NCI-H345 (cell line): Measurements from ENCODE around the gene MRTFA.
"Not testable (repeated sequence)": the region's sequence is repeated elsewhere in the genome, so short reads cannot be mapped to it uniquely, and the experiment has no call there.

ENCODE experiments used
- DNase-seq: peaks from one replicate; lab custom pipeline; 2025; lab: John Stamatoyannopoulos, UW

MRTFA gene

GRCh38 chr22:40595497-40596234 lies 40.9 kb downstream of the MRTFA start:
- DNase-seq: no peak

- DNase-seq: no peak
Observed at GRCh38 chr22:40594924-40595323, 41.6 kb downstream of the MRTFA start.

DNA sequence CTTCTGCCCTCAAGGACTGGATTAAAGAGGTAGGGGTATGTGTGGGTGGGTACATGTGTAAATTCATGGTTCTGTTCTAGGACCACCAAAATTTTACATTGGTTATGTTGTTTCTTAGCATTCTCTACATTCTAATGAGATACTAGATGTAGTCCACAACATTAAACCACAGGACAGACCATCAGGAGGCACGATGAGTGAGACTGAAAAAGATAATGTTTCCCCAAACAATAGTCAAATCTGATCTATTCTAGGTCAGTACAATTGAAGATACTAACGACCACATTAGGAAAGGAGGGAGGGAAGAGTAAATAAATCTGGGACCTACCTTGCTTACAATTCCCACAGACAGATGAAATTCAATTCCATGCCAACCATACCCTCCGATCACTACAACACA lies 42.2 kb downstream of the MRTFA start:
- DNase-seq: no peak

DNA sequence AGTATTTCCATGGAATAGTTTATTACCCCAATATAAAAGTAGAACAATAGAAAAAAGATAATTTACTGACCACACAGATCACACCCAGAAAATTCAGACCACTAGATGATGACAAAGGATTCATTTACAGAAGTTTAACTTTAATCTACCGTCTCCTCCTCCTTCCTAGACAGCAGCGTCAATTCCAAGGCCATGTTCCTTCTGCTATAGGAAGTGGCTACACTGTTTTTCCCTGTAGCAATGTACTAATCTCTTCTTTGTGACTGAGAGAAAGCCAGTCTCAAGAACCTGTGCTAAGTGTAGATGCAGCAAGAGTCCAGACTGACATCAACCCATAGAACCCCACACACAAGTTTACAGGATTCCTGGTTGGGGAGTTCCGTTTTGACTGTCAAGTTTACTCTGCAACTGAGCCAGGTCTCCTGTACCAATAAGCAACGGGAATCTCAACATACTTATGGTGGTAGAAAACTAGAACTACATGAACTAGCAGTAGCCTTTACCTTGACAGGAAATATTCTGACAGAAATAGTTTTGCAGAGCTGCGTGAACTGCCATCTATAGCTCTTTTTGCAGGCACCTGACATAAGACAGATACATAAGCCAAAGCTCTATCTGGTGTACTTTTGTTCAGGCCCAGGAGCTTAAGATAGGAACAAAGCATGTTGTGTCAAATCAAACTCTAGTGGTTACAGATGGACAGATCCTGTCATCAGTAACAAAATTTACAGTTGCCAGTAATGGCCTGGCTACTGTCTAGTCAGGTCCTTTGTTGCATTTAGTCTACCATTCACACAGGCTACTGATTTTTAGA lies 42.9 kb downstream of the MRTFA start:
- DNase-seq: no peak

GRCh38 chr22:40592352-40593113 lies 44.0 kb downstream of the MRTFA start:
- DNase-seq: no peak

DNA sequence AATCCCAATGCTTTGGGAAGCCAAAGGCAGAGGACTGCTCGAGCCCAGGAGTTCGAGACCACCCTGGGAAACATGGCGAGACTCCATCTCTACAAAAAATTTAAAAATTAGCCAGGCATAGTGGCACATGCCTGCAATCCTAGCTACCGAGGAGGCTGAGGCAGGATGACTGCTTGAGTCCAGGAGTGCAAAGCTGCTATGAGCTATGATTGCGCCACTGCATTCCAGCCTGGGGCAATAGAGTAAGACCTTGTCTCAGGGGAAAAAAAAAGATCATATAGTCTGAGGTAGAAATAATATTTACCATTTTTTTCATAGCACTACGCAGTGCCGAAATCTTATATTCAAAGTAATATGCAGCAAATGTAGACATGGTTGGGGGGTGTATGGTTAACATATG lies 47.8 kb downstream of the MRTFA start:
- no peak for DNase-seq

DNA sequence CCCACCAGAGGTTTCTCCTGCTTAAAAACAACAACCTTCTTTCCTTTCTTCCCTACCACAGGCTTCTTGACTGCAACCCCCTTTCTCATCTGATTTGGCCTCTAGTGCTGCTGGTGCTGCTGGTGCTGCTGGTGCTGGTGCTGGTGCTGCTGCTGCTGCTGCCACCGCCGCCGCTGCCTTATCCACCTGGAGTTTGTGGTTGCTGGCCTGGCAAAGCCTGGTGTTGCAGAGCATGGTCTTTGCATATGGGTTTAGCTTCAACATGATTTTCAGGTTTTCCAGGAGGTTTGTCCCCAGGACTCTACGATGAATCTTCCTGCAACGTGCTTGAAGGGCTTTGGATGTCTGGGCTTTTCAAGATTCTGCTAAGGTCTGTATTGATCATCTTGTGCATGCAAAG lies 49.7 kb downstream of the MRTFA start:
- no peak for DNase-seq

DNA sequence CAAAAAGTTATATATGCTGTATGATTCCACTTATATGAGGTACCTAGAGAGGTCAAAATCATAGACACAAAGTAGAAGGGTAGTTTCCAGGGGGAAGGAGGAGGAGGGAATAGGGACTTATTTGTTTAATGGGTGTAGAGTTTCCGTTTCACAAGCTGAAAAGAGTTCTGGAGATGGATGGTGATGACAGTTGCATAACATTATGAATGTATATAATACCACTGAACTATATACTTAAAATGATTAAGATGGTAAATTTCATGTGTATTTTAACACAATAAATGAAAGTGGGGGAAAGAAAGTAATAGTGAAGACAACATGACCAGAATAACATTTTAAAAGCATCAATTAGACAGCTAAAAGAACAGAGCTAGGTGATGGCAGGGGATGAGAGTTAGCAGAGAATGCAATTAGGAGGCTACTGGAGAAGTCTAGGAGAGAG lies 51.2 kb downstream of the MRTFA start:
- DNase-seq: no peak

DNA sequence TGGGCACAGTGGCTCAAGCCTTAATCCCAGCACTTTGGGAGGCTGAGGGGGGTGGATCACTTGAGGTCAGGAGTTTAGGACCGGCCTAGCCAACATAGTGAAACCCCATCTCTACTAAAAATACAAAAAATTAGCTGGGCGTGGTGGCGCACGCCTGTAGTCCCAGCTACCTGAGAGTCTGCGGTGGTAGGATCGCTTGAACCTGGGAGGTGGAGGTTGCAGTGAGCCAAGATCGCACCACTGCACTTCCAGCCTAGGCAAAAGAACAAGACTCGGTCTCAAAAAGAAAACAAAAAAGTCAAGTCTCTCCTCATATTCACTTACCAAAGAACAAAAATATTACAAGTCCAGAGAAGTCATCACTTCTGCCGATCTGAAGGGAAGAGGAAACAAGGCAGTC lies 51.8 kb downstream of the MRTFA start:
- DNase-seq: not testable (repeated sequence)

GRCh38 chr22:40583053-40583741 lies 53.3 kb downstream of the MRTFA start:
- DNase-seq: no peak

GRCh38 chr22:40582063-40582462 lies 54.5 kb downstream of the MRTFA start:
- DNase-seq: no peak

- DNase-seq: no peak
Observed at GRCh38 chr22:40580631-40581030, 55.9 kb downstream of the MRTFA start.

DNA sequence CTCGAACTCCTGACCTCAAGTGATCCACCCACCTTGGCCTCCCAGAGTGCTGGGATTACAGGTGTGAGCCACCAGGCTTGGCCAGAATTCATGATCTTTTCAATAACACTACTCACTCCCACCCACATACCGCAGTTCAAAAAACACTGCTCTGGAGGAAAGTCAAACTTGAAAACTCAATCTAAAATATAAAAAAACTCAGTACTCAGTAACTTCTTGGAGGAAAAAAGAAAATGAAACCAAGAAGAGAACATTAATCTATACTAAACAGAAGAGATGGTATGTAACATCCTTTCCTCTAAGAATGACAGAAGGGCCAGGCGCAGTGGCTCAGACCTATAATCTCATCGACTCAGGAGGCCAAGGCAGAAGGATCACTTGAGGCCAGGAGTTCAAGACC lies 58.3 kb downstream of the MRTFA start:
- no peak for DNase-seq

- no peak for DNase-seq
Observed at GRCh38 chr22:40572976-40573375, 63.5 kb downstream of the MRTFA start.

DNA sequence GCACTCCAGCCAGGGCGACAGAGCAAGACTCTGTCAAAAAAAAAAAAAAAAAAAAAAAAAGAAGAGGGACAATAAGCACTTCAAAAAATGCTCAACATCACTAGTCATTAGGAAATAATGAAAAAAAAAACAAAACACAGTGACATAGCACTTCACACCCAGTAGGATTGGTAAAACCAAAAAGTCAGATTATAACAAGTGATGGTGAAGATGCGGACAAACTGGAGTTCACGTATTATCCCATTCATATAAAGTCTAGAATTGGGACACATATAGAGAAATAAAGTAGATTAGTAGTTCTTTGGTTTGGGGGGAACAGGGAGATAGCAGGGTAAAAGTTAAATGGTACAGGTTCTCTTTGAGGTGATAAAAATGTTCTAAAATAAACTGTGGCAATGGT lies 64.6 kb downstream of the MRTFA start:
- DNase-seq: no peak

DNA sequence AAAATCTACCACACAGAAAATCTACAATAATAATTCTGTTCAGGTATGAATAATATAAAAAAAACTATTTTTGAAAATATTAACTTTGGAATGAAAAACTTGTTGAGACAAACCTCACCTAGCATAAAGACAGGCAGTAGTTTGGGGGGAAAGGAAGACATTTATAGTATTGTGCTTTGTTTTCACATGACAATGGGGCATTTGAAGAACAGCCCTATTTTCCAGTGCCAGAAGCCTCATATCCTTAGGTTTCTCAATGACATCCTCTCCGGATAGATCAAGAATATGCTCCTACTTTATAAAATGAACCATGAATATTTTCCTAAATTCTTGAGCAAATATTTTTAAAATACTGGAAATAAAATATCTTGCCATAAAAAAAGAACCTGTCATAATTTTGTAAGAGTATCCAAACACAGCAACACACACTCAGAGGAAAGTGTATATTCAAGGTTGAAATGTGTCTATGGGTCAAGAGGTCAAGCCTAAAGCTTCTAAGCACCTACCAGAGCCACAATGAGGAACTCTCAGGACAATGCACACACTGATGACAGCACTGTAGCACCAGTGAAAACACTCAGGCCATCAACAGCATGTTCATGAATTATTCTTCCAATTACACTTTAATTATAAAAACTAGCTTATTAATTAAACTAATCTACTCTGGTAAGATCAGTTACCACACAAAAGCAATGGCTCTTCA lies 68.7 kb downstream of the MRTFA start:
- DNase-seq: no peak

GRCh38 chr22:40567106-40567505 lies 69.4 kb downstream of the MRTFA start:
- no peak for DNase-seq

- DNase-seq: no peak
Observed at GRCh38 chr22:40560994-40561515, 75.5 kb downstream of the MRTFA start.

DNA sequence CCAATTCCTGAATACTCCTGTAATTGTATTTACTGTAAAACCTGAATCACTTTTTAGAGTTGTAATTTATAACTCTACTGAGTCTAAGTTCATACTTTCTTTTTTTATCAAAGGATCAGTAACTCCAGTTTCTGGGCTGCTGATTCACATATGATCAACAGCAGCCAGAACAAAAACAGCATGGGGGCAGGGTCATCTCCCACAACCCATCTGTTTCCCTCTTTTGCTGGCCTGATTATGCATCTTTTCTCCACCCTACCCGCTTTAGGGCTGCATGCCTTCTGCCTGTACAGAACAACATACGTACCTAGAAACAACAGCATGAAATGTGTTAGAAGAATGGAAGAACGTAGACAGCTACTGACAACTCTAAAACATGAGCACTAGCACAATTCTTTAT lies 76.0 kb downstream of the MRTFA start:
- DNase-seq: no peak

DNA sequence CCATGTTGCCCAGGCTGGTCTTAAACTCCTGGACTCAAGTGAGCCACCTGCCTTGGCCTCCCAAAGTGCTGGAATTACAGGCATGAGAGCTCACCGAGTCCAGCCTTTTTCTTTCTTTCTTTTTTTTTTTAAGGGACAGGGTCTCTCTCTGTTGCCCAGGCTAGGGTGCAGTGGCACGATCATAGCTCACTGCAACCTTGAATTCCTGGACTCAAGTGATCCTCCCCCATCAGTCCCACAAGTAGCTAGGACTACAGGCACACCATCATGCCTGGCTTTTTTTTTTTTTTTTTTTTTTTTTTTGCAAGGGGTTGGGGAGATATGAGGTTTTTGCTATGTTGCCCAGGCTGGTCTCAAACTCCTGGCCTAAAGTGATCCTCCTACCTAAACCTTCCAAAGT lies 78.5 kb downstream of the MRTFA start:
- no peak for DNase-seq

DNA sequence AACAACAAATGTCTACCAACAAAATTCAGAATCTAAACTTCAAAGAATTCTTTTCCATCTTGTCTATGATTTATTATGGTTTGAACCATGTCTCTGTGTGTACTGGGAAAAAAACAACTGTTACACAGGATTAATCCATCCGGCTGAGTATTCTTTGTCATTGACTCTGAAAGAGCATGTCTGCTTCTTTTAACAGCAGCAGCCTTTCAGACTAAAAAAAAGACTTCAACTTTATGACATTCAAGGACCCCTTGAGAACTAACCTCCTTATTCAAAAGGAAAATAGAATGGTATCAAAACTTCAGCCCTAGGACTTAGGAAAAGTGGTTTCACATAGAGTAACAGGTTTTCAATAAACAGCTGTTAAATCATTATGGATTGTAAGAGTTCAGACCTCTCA lies 79.9 kb downstream of the MRTFA start:
- DNase-seq: no peak
